GM21515 (cell line): ENCODE measurements around the gene PLXNB3.
A peak's percentile ranks its signal among the peaks of the same experiment; 100 is the strongest.

ENCODE experiments used
- ATAC-seq: cut with Tn5 transposase; IDR thresholded peaks from one replicate; pipeline ENCODE4 v1.9.1; 2021; ENCODE audit not compliant: unreplicated experiment

PLXNB3 gene

DNA sequence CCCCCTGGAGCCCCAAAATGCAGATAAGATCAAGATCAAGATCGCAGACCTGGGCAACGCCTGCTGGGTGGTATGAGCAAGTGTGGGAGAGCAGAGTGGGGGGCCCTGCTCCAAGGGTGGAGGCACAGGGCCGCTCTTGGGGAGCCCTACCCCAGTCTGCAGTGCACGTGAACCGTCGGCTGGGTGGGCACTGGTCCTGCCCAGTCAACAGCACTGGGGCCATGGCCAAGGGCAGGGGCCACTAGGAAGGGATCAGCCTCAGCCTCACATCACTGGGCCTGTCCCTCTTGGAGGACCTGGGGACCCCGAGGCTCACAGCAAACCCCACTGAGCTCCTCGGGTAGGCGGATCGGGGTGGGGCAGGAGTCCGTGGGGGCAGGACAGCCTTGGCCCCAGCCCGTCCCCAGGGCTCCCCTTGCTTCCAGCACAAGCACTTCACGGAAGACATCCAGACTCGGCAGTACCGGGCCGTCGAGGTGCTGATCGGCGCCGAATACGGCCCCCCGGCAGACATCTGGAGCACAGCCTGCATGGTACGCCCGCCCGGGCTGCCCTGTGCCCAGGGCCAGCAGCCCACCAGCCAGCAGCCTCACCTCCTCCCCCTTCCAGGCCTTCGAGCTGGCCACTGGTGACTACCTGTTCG, 20.4 kb downstream of the PLXNB3 start:
- ATAC-seq = no peak

DNA sequence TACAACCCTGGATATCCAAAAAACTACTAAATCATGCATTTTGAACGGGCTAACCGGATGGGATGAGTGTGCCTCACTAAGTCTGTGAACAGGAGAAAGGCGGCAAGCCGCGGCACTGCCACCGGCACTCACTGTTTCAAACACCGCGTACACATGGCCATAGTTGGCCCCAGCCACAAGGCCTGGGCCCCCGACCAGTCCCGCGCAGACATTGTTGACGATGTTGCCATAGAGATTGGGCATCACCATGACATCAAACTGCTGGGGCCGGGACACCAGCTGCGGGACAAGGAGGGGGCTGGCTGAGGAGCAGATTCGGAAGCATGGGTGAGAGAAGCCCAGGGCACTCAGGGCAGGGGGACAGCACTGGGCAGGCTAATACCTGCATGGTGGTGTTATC, 22.6 kb downstream of the PLXNB3 start:
- ATAC-seq = no peak

DNA sequence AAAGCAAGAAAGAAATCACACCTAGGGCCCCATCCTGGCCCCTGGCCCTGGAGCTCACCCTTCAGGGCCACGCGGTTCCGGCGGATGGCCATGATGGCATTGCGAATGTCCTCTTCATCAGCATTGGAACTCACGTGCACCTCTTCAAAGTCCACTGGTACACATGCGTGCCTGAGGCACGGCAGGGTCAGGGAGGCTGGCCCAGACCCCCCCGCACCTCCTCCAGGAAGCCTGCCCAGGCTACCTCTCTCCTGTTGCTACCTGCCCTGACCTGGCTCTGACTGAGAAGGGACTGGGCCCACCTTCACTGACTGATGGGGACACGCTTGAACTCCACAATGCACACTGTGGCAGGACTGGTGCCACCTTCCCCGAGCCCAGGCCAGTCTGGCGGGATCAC, 25.6 kb downstream of the PLXNB3 start:
- ATAC-seq = no peak

- no peak for ATAC-seq
Measured at GRCh38 chrX:153791104-153791852, 27.2 kb downstream of the PLXNB3 start.

GRCh38 chrX:153792368-153792767, 28.3 kb downstream of the PLXNB3 start:
- ATAC-seq = no peak

- ATAC-seq = no peak
Measured at GRCh38 chrX:153793291-153793690, 29.2 kb downstream of the PLXNB3 start.

DNA sequence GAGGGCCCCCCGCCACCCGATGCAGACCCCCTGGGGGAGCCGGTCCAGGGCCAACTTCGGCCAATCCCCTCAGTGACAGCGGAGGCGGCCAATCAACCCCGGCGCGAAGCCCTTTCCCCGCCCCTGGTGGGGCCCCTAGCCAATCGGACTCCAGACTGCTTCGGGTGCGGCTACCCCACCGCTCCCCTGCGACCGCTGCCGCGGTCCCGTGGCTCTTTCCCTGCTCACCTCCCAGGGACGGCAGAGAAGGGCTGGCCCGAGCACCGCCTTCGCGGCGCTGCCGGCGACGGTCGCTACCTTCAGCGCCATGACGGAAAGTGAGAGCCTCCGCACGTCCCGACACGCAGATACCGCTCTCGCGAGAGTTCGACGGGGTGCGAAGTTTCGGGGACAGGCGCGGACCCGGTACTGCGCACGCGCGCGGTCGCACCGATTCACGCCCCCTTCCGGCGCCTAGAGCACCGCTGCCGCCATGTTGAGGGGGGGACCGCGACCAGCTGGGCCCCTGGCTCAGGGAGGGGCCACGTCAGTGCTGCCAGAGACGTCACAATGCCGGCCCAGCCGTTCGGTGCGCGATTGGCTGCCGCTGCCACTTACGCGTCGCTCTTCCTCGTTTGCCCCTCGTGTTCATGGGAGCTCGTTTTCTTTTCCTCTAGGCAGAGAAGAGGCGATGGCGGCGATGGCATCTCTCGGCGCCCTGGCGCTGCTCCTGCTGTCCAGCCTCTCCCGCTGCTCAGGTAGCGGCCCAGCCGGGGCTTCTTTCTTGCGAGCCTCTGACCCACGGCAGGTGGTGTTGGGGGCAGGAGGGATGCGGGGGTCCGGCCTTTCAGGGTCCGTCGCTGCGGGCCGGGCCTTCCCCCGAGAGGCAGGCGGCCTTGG, 30.2 kb downstream of the PLXNB3 start, which contains the start of the genes IDH3G and SSR4:
Gene IDH3G, minus strand, starts transcription at position 358 of the 879 bp plus-strand sequence. Its CDS starts 49 bp downstream, at position 309.
Gene SSR4, plus strand, starts transcription at position 651 of the 879 bp plus-strand sequence. Its CDS starts 20 bp downstream, at position 671.
- ATAC-seq = peak; percentile 90

GRCh38 chrX:153794897-153795816, 31.1 kb downstream of the PLXNB3 start:
- ATAC-seq = no peak

DNA sequence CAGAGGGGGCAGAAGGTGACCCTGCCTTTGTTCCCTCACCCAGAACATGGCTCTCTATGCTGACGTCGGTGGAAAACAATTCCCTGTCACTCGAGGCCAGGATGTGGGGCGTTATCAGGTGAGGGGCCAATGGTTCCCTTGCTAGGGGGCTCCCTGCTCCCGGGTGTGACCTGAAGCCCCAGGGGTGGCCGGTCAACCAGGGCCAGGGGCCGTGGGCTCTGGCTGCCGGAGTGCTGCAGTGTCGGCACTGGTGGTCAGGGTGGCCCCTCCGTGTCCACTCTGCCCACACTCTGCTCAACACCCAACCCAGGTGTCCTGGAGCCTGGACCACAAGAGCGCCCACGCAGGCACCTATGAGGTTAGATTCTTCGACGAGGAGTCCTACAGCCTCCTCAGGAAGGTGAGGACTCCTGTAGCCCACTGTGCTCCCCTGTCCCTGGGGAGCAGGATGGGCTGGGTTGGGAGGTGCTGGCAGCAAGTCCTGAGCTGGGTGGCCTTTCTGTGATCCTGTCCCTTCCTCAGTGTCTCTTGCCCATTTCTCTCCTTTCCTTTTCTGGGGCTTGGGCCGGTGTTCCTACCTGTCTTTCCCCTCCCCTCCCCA, 33.5 kb downstream of the PLXNB3 start:
- ATAC-seq = no peak

GRCh38 chrX:153799326-153799725, 35.3 kb downstream of the PLXNB3 start:
- no peak for ATAC-seq

DNA sequence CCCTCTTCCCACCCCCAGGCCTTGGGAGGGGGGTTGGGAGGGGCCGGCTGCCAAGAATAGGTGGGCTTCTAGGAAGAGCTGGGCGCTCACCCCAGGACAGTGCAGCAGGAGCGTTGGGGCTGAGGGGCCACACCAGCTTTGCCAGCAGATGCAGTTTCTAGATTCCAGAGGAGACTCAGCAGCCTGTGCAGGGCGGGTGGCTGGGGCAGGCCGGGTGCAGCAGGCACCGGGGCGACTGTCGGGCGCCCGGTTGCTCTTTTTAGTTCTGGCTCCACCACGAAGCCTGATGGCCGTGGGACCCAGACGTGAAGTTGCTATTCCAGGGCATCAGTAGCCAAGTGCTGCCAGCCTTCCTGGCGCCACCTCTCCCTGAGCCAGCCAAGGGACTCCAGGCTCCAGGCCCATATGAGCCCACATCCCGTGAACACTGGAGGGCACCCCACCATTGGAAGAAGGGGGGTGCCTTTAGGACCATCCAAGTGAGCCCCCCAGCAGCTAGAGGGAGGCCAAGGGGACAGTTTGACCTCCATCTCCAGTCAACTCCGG, 36.2 kb downstream of the PLXNB3 start:
- no peak for ATAC-seq

GRCh38 chrX:153800746-153801145, 36.7 kb downstream of the PLXNB3 start:
- no peak for ATAC-seq

GRCh38 chrX:153801669-153802068, 37.6 kb downstream of the PLXNB3 start:
- ATAC-seq = no peak

GRCh38 chrX:153802513-153803045, 38.5 kb downstream of the PLXNB3 start:
- no peak for ATAC-seq

GRCh38 chrX:153803211-153804099, 39.4 kb downstream of the PLXNB3 start:
- ATAC-seq = no peak

GRCh38 chrX:153804100-153804595, 40.1 kb downstream of the PLXNB3 start:
- ATAC-seq = no peak

DNA sequence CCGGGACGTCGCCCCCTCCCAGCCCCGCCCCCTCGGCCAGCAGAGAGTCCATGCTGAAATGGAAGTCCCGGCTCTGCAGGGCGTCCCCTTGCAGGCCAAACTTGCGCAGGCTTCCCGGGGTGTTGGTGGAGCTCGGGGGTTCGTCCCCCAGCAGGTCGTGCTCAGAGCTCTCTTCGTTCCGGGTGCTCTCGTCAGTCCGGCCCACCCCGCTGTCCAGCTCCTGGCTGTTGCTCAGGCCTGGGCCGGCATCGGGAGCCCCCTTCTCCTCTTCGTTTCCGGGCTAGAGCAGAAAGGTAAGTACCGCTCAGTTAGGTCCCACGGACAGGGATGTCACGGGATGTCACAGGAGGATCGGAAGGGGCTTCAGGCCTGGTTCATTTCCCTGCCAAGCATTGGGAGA, 40.6 kb downstream of the PLXNB3 start:
- no peak for ATAC-seq

DNA sequence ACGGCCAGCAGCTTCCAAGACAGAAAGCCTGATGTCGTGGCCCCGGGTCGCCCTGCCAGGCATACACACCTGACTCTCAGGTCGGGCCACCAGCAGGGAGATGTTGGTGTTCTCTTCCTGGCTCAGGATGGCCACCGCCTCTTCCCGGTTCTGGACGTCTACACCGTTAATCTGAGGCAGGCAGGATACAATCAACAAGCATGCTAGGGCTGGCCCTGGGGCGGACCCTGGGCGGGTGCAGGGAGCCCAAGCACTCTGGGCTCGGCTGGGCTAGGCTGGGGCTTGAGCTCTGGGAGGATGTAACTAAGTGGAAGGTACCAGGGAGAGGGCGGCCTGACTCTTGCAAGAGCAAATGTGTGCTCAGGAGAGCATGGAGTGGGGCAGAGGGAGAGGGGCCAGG, 41.4 kb downstream of the PLXNB3 start:
- ATAC-seq = no peak
